HepG2 (cell line): ENCODE data around the gene PRRT1. TPM values are rescaled to one million over a fixed set of nuclear protein-coding genes. Genes with fewer than 3 reads are reported as not detected.
"Not testable (repeated sequence)": the region's sequence is repeated elsewhere in the genome, so short reads cannot be mapped to it uniquely, and the experiment has no call there.

Source experiments
- ATAC-seq: fragments of 200-7000 bp; cut with Tn5 transposase; 3 replicates; pipeline ENCODE4 v1.9.1; 2020; ENCODE audit warnings: mild to moderate bottlenecking, moderate library complexity
- BruUV-seq: library from RNA; stranded (reverse); fragments of 400-500 nt; replicated peaks from 2 replicates; lab custom pipeline; 2021; lab: Mats Ljungman, UMichigan
- CTCF ChIA-PET: fragments of 300-600 bp; formaldehyde crosslinking; extraction: SDS; loops from one replicate; lab custom pipeline; 2021; ENCODE audit warnings: low total read pairs, inconsistent platforms, low intra/inter-chr PET ratio; lab: Yijun Ruan, JAX
- POLR2A ChIA-PET: fragments of 350-600 bp; sonication (Branson Sonifier 250); formaldehyde crosslinking; loops from one replicate; lab custom pipeline; 2020; ENCODE audit warnings: antibody characterized with exemption, inconsistent platforms; lab: Yijun Ruan, JAX
- DNase-seq: peaks from one replicate; pipeline ENCODE4 v3.0.0-alpha.2; 2015; ENCODE audit warnings: low spot score
- FAIRE-seq: peaks from 3 replicates; lab custom pipeline; 2011; peaks lifted over from hg19 to GRCh38; lab: Jason Lieb, UNC
- H2AFZ ChIP-seq: one replicate; pipeline ENCODE4 v1.6.1; 2011; ENCODE audit warnings: low read length, inconsistent platforms
- H3K27ac ChIP-seq: fragments of 300-600 bp; 3 replicates; pipeline ENCODE4 v1.8.0; 2011; ENCODE audit warnings: mixed run types, mild to moderate bottlenecking, mixed read lengths, low read length, inconsistent platforms; ENCODE audit not compliant: insufficient read depth; ENCODE audit errors: extremely low read length
- H3K27me3 ChIP-seq, 2 experiments: fragments of 200-600 bp in 1 of 2; 2 replicates in 1 of 2; 3 replicates in 1 of 2; pipeline versions ENCODE4 v1.6.0 to v1.8.0; 2011; ENCODE audit warnings: low read length in 2 of 2, mild to moderate bottlenecking in 2 of 2, moderate library complexity in 2 of 2, inconsistent platforms in 1 of 2; ENCODE audit not compliant: insufficient read depth in 2 of 2, control insufficient read depth in 1 of 2
- H3K36me3 ChIP-seq, 2 experiments: fragments of 200-600 bp in 1 of 2; replicated peaks in 1 of 2; 2 replicates in 1 of 2; 3 replicates in 1 of 2; pipeline versions ENCODE4 v1.5.1 to v1.8.0; 2011; ENCODE audit warnings: low read length in 2 of 2, inconsistent platforms in 1 of 2; ENCODE audit not compliant: insufficient read depth in 2 of 2, control insufficient read depth in 1 of 2
- H3K4me1 ChIP-seq: 2 replicates; pipeline ENCODE4 v1.5.1; 2012; ENCODE audit warnings: low read length, inconsistent platforms; ENCODE audit not compliant: insufficient read depth
- H3K4me2 ChIP-seq: 2 replicates; pipeline ENCODE4 v1.6.0; 2011; ENCODE audit warnings: low read depth, low read length, inconsistent platforms
- H3K4me3 ChIP-seq, 3 experiments: fragments of 200-600 bp in 1 of 3; sonication (generic), shearing (Covaris generic) in 1 of 3; replicated peaks in 1 of 3; 2 replicates each; pipeline ENCODE4 v1.5.1; 2011 to 2016; ENCODE audit warnings: low read length in 3 of 3, inconsistent platforms in 2 of 3, low read depth in 2 of 3, mild to moderate bottlenecking in 2 of 3, control low read depth in 1 of 3, mixed read lengths in 1 of 3; ENCODE audit not compliant: insufficient read depth in 1 of 3
- H3K79me2 ChIP-seq: one replicate; pipeline ENCODE4 v1.6.1; 2011; ENCODE audit warnings: low read length, inconsistent platforms; ENCODE audit not compliant: insufficient read depth
- H3K9ac ChIP-seq: 2 replicates; pipeline ENCODE4 v1.6.0; 2011; ENCODE audit warnings: mild to moderate bottlenecking, low read depth, low read length, inconsistent platforms; ENCODE audit not compliant: insufficient read depth
- H3K9me3 ChIP-seq: 2 replicates; pipeline ENCODE4 v1.5.1; 2012; ENCODE audit warnings: mild to moderate bottlenecking, low read length
- H4K20me1 ChIP-seq: 2 replicates; pipeline ENCODE4 v1.6.0; 2011; ENCODE audit warnings: inconsistent platforms, mild to moderate bottlenecking, low read length, moderate library complexity; ENCODE audit not compliant: insufficient read depth
- ATF7 ChIP-seq, 2 experiments: fragments of 450-650 bp in 1 of 2; sonication (generic) in 1 of 2; formaldehyde crosslinking in 1 of 2; IDR thresholded peaks; 2 replicates each; pipeline versions ENCODE4 v1.4.0 to v1.6.1; 2016 to 2020; ENCODE audit warnings: antibody characterized with exemption in 1 of 2, mild to moderate bottlenecking in 1 of 2, missing genetic modification reagents in 1 of 2
- CEBPB ChIP-seq: IDR thresholded peaks from 2 replicates; pipeline ENCODE4 v1.6.1; 2011; ENCODE audit warnings: low read depth, low read length, improper control_type of control experiment, borderline replicate concordance
- CEBPG ChIP-seq: IDR thresholded peaks from 2 replicates; pipeline ENCODE4 v1.6.1; 2016
- ELF1 ChIP-seq: sonication (generic); formaldehyde crosslinking; IDR thresholded peaks from 2 replicates; pipeline ENCODE4 v1.4.0; 2020; ENCODE audit warnings: missing genetic modification reagents
- ZNF703 ChIP-seq: sonication (generic); formaldehyde crosslinking; IDR thresholded peaks from 2 replicates; pipeline ENCODE4 v1.5.1; 2020; ENCODE audit warnings: missing genetic modification reagents, mild to moderate bottlenecking, moderate library complexity, borderline replicate concordance
- WGBS: methylation state at CpG from one replicate; pipeline ENCODE4 v1.1.6; 2017; ENCODE audit warnings: low lambda C conversion rate; 5-methylcytosine and 5-hydroxymethylcytosine counted together
- in situ Hi-C: cut with HindIII; loops from 2 replicates; pipeline ENCODE4 v1.10.0; 2017; ENCODE audit warnings: low pct_unique_long_range_greater_than_20kb; ENCODE audit not compliant: extremely low pct_ligation_motif_present
- intact Hi-C: fragments of 100-400 bp; cut with micrococcal nuclease; formaldehyde crosslinking; loops from one replicate; pipeline ENCODE4 v1.10.0; 2022; ENCODE audit not compliant: unreplicated experiment
- polyA plus RNA-seq, 8 experiments: library from polyadenylated mRNA; depleted of rRNA in 3 of 8; stranded (reverse) in 7 of 8; unstranded in 1 of 8; fragments of >200 nt; fragmentation: Illumina TruSeq in 4 of 8; extraction: Trizol in 4 of 8; gene quantifications; 2 replicates each; pipeline versions ENCODE4 v1.2.1 to v1.2.3, GENCODE V29; 2011 to 2016; ENCODE audit warnings: low read depth in 4 of 8, missing spikeins in 1 of 8, mixed read lengths in 1 of 8; ENCODE audit not compliant: insufficient read depth in 1 of 8
- total RNA-seq, 5 experiments: library from RNA; depleted of rRNA; stranded (reverse); fragments of >200 nt; fragmentation: Illumina TruSeq; extraction: Trizol; gene quantifications; 2 replicates each; pipeline ENCODE4 v1.2.3, GENCODE V29; 2016; ENCODE audit warnings: low read depth in 1 of 5
- TF ChIP-seq, protein P1 (sequence below), 2 experiments: fragments of 450-650 bp in 1 of 2; sonication (generic) in 1 of 2; formaldehyde crosslinking; IDR thresholded peaks; 2 replicates each; pipeline versions ENCODE4 v1.5.0 to v1.8.0; 2020 to 2022; ENCODE audit warnings: mild to moderate bottlenecking in 1 of 2, missing genetic modification reagents in 1 of 2
- TF ChIP-seq, protein P2 (sequence below): sonication (generic); formaldehyde crosslinking; IDR thresholded peaks from 2 replicates; pipeline ENCODE4 v1.4.0; 2020; ENCODE audit warnings: missing genetic modification reagents, borderline replicate concordance

PRRT1 gene
- total and polyA plus RNA-seq, 2 of the 13 experiments (the other 11 are each of a cell fraction or from before 2014, with no cell fraction given) = 0.64 to 1.4 TPM

DNA sequence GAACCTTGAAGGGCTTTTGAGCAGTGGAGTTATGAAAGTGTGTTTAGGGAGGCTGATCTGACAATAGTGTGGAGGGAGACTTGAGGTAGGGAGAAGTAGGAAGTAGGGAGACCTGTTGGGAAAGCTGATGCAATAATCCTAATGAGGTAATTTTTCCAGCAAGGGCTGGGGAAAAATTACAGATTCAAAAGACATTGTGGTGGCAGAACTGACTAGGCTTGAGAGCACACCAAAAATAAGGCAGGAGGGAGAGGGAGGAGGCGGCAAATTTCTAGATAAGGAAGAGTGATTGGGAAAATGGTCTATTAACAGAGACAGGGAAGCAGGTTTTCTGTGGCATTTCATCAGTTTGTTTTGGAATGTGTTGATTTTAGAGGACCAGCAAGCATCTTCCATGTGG lies 5.5 kb downstream of the PRRT1 start:
- peak overlapping the region; percentile 29 for H2AFZ ChIP-seq
- 70% methylated on average over 1 of the region's 1 CpG for WGBS
- peaks cover 20% of the 10 kb centered on the region for H3K4me1 ChIP-seq
- H3K27me3 ChIP-seq = peaks cover 0 to 5% of the 10 kb centered on the region in 2 experiments; a peak in 1 of 5 replicates
- FAIRE-seq (no peak), DNase-seq (no peak), ATAC-seq (no peak)
- H3K9me3 ChIP-seq = no peaks in the 10 kb centered on the region
- H4K20me1 ChIP-seq = no peaks in the 10 kb centered on the region
- TF ChIP-seq, protein P1, sequence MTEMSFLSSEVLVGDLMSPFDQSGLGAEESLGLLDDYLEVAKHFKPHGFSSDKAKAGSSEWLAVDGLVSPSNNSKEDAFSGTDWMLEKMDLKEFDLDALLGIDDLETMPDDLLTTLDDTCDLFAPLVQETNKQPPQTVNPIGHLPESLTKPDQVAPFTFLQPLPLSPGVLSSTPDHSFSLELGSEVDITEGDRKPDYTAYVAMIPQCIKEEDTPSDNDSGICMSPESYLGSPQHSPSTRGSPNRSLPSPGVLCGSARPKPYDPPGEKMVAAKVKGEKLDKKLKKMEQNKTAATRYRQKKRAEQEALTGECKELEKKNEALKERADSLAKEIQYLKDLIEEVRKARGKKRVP (CRISPR knock-in tag; IDR thresholded peaks at IDR 0.05) = peak in 1 of 2 experiments; percentile 92; a peak in 2 of 4 replicates
- TF ChIP-seq ATF7 (IDR thresholded peaks at IDR 0.05) (peak; percentile 43; the same call in 1 of the 2 replicates), ATF7 (CRISPR knock-in tag; IDR thresholded peaks at IDR 0.05) (no peak), CEBPG (CRISPR knock-in tag) (peak; percentile 52; the same call in 1 of the 2 replicates), CEBPB (peak; percentile 52; the same call in 1 of the 2 replicates), ELF1 (CRISPR knock-in tag) (0 out of 2 replicates have a peak, but pooled peaks have one; percentile 14), ZNF703 (CRISPR knock-in tag) (no peak)
- TF ChIP-seq, protein P2, sequence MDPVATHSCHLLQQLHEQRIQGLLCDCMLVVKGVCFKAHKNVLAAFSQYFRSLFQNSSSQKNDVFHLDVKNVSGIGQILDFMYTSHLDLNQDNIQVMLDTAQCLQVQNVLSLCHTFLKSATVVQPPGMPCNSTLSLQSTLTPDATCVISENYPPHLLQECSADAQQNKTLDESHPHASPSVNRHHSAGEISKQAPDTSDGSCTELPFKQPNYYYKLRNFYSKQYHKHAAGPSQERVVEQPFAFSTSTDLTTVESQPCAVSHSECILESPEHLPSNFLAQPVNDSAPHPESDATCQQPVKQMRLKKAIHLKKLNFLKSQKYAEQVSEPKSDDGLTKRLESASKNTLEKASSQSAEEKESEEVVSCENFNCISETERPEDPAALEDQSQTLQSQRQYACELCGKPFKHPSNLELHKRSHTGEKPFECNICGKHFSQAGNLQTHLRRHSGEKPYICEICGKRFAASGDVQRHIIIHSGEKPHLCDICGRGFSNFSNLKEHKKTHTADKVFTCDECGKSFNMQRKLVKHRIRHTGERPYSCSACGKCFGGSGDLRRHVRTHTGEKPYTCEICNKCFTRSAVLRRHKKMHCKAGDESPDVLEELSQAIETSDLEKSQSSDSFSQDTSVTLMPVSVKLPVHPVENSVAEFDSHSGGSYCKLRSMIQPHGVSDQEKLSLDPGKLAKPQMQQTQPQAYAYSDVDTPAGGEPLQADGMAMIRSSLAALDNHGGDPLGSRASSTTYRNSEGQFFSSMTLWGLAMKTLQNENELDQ (CRISPR knock-in tag) = no peak
- TF ChIP-seq, all 625 proteins: peak for 5
- no peak overlapping the region for H3K4me2 ChIP-seq
- H3K79me2 ChIP-seq = no peaks in the 10 kb centered on the region
- intact Hi-C loops (no loop called here), in situ Hi-C loops (no loop called here)
- H3K4me3 ChIP-seq = no peak overlapping the region
- CTCF ChIA-PET = no interaction called here
- BruUV-seq = no TSS peak
- no peak overlapping the region for H3K9ac ChIP-seq
- POLR2A ChIA-PET = interaction anchor here (1.2 to 1.4 kb wide), 2 partner anchors 18 to 30 kb away, joined by 3 to 4 read pairs; partner anchors contain the start of gene ATF6B
- H3K36me3 ChIP-seq = no peaks in the 10 kb centered on the region
- H3K27ac ChIP-seq = no peak overlapping the region

DNA sequence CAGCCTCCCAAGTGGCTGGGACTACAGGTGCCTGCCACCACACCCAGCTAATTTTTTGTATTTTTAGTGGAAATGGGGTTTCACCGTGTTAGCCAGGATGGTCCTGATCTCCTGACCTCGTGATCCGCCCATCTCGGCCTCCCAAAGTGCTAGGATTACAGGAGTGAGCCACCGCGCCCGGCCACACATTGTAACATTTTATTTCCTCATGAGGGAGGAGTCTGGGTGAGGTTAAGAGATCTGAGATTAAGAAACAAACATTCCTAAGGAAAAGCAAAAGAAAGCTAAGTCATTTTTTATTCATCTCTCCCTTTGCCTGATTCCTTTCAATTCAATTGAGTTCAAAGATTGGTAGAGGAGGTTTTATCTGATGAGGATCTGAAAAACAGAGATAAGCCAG lies 7.5 kb downstream of the PRRT1 start:
- POLR2A ChIA-PET = interaction anchor here (1.1 to 1.2 kb wide), 2 partner anchors 9 to 15 kb away, joined by 3 to 4 read pairs; no protein-coding TSS in a partner anchor
- intact Hi-C loops, H3K36me3 ChIP-seq, CTCF ChIA-PET, FAIRE-seq, H3K79me2 ChIP-seq, H3K9me3 ChIP-seq, BruUV-seq, in situ Hi-C loops, H4K20me1 ChIP-seq, H3K27ac ChIP-seq, H2AFZ ChIP-seq, H3K4me2 ChIP-seq, H3K4me3 ChIP-seq, H3K9ac ChIP-seq, ATAC-seq, DNase-seq, H3K27me3 ChIP-seq: not testable (repeated sequence)
- peaks cover 37% of the 10 kb centered on the region for H3K4me1 ChIP-seq
- WGBS = 50% methylated on average over 7 of the region's 7 CpGs
